Right atrium auricular region (tissue), 2 donors: ENCODE data around the gene RXFP3. TPM values are rescaled to one million over a fixed set of nuclear protein-coding genes. Genes with fewer than 3 reads are reported as not detected.

Source experiments
- DNase-seq: peaks from one replicate; pipeline ENCODE4 v3.0.0-alpha.2; 2019; ENCODE audit warnings: low spot score
- H3K27ac ChIP-seq, 2 donors: fragments of 200-600 bp; sonication (generic); 1 replicate in 1 of 2; 2 replicates in 1 of 2; pipeline ENCODE4 v1.5.1; 2016 to 2019
- H3K27me3 ChIP-seq, 2 donors: fragments of 200-600 bp; sonication (generic); one replicate each; pipeline versions ENCODE4 v1.5.1 to v1.6.0; 2017 to 2019
- H3K36me3 ChIP-seq: fragments of 200-600 bp; sonication (generic); one replicate; pipeline ENCODE4 v1.5.1; 2016
- H3K4me1 ChIP-seq, 2 donors: fragments of 200-600 bp; sonication (generic); one replicate each; pipeline versions ENCODE4 v1.5.1 to v1.6.0; 2017 to 2019
- H3K4me3 ChIP-seq, 2 donors: fragments of 200-600 bp; sonication (generic); 1 replicate in 1 of 2; 2 replicates in 1 of 2; pipeline ENCODE4 v1.5.1; 2017 to 2019; ENCODE audit warnings: mild to moderate bottlenecking in 1 of 2, moderate library complexity in 1 of 2
- H3K9me3 ChIP-seq, 2 donors: fragments of 200-600 bp; sonication (generic); one replicate each; pipeline ENCODE4 v1.5.1; 2019
- CTCF ChIP-seq, 2 donors: fragments of 200-600 bp; sonication (generic); IDR thresholded peaks; one replicate each; pipeline ENCODE4 v1.5.1; 2019; ENCODE audit warnings: antibody characterized with exemption in 2 of 2
- total RNA-seq, 2 donors: library from RNA; depleted of rRNA; stranded (reverse); fragments of >200 nt; gene quantifications; one replicate each; pipeline ENCODE4 v1.1.0, GENCODE V29; 2016

RXFP3 gene
- total RNA-seq, 2 donors from 2014 or later: not detected

GRCh38 chr5:33976307-33976706, 40.1 kb downstream of the RXFP3 start:
- no peaks in the 10 kb centered on the region for H3K27me3 ChIP-seq
- no peak overlapping the region for H3K27ac ChIP-seq
- H3K9me3 ChIP-seq: no peaks in the 10 kb centered on the region
- DNase-seq: no peak
- H3K4me1 ChIP-seq: peaks cover 0 to 17% of the 10 kb centered on the region in 2 donors
- H3K36me3 ChIP-seq: no peaks in the 10 kb centered on the region
- H3K4me3 ChIP-seq: no peak overlapping the region
- TF ChIP-seq CTCF (IDR thresholded peaks at IDR 0.05): no peak

GRCh38 chr5:33978306-33978705, 42.1 kb downstream of the RXFP3 start:
- no peak for DNase-seq
- no peak overlapping the region for H3K27ac ChIP-seq
- peaks cover 0 to 17% of the 10 kb centered on the region in 2 donors for H3K4me1 ChIP-seq
- no peaks in the 10 kb centered on the region for H3K36me3 ChIP-seq
- no peak overlapping the region for H3K4me3 ChIP-seq
- H3K9me3 ChIP-seq: no peaks in the 10 kb centered on the region
- no peak for TF ChIP-seq CTCF (IDR thresholded peaks at IDR 0.05)
- H3K27me3 ChIP-seq: no peaks in the 10 kb centered on the region

- Histone ChIP-seq H3K27me3 (no peaks in the 10 kb centered on the region), H3K9me3 (no peaks in the 10 kb centered on the region), H3K4me3 (no peak overlapping the region), H3K36me3 (no peaks in the 10 kb centered on the region), H3K4me1 (peaks cover 0 to 11% of the 10 kb centered on the region in 2 donors), H3K27ac (no peak overlapping the region)
- DNase-seq: no peak
- TF ChIP-seq CTCF (IDR thresholded peaks at IDR 0.05): no peak
These were observed 43.8 kb downstream of the RXFP3 start for GRCh38 chr5:33980030-33980429.

GRCh38 chr5:33981408-33982162, 45.4 kb downstream of the RXFP3 start:
- Histone ChIP-seq H3K9me3 (no peaks in the 10 kb centered on the region), H3K27ac (no peak overlapping the region), H3K4me1 (no peaks in the 10 kb centered on the region)

GRCh38 chr5:33984178-33984577, 48.0 kb downstream of the RXFP3 start:
- Histone ChIP-seq H3K4me1 (no peaks in the 10 kb centered on the region), H3K4me3 (no peak overlapping the region), H3K27me3 (no peaks in the 10 kb centered on the region), H3K27ac (no peak overlapping the region), H3K36me3 (peaks cover 14% of the 10 kb centered on the region), H3K9me3 (no peaks in the 10 kb centered on the region)
- DNase-seq: no peak
- TF ChIP-seq CTCF (IDR thresholded peaks at IDR 0.05): no peak

More at GRCh38 chr5:33981408-33982162, 45.4 kb downstream of the RXFP3 start:
- H3K4me3 ChIP-seq: no peak overlapping the region
- DNase-seq: no peak
- H3K27me3 ChIP-seq: no peaks in the 10 kb centered on the region
- no peaks in the 10 kb centered on the region for H3K36me3 ChIP-seq
- TF ChIP-seq CTCF (IDR thresholded peaks at IDR 0.05): no peak

GRCh38 chr5:33984671-33985124, 48.5 kb downstream of the RXFP3 start, which contains the start of gene SLC45A2:
Gene SLC45A2, minus strand, starts transcription at chr5:33984693. Its CDS starts 110 bp downstream, at chr5:33984583.
- H3K4me1 ChIP-seq: no peaks in the 10 kb centered on the region
- H3K9me3 ChIP-seq: no peaks in the 10 kb centered on the region
- peaks cover 15% of the 10 kb centered on the region for H3K36me3 ChIP-seq
- H3K27ac ChIP-seq: no peak within 1 kb of the TSS
- H3K4me3 ChIP-seq: no peak within 1 kb of the TSS
- no peaks in the 10 kb centered on the region for H3K27me3 ChIP-seq
- no peak for DNase-seq
- TF ChIP-seq CTCF (IDR thresholded peaks at IDR 0.05): no peak
